Measurements from ENCODE around the gene CCDC154. TPM values are rescaled to one million over a fixed set of nuclear protein-coding genes. Genes with fewer than 3 reads are reported as not detected.

Gene CCDC154
- total RNA-seq, 4 donors from 2014 or later: 0.49 to 0.61 (median 0.52) TPM; not detected in 1

- peak; percentile 90 to 98 for DNase-seq (ENCODE audit: low spot score in 2 of 2)
- intact Hi-C loops (cut with DNase I; ENCODE audit: low total_unique reads): no loop called here
- TF ChIP-seq POLR2A (IDR thresholded peaks at IDR 0.05) (peak in 1 of 2 donors; percentile 67), CTCF (IDR thresholded peaks at IDR 0.05) (no peak)
- H3K4me3 ChIP-seq (ENCODE audit: low read depth, poor library complexity, severe bottlenecking): peak within 1 kb of the TSS; percentile 80
- 0% methylated on average over 23 to 47 of the region's 99 CpGs for WGBS, 2 donors
These were observed 30.6 kb upstream of the CCDC154 start, which contains the start of gene CLCN7 for GRCh38 chr16:1474796-1475551. Gene CLCN7 (minus strand): TSS chr16:1475028. CDS start chr16:1474974, 54 bp downstream.

- intact Hi-C loops (cut with DNase I; ENCODE audit: low total_unique reads): no loop called here
- TF ChIP-seq CTCF (IDR thresholded peaks at IDR 0.05): no peak
- TF ChIP-seq POLR2A (IDR thresholded peaks at IDR 0.05): no peak
- peak overlapping the region; percentile 80 for H3K4me3 ChIP-seq (ENCODE audit: low read depth, poor library complexity, severe bottlenecking)
- 13 to 17% methylated on average over 28 to 31 of the region's 57 CpGs for WGBS, 2 donors
- DNase-seq (ENCODE audit: low spot score in 2 of 2): no peak
These were observed 29.9 kb upstream of the CCDC154 start for GRCh38 chr16:1474082-1474795.

- DNase-seq (ENCODE audit: low spot score in 2 of 2): no peak
- TF ChIP-seq CTCF (IDR thresholded peaks at IDR 0.05) (no peak), POLR2A (IDR thresholded peaks at IDR 0.05) (no peak)
- WGBS, 2 donors: 73 to 76% methylated on average over 3 of the region's 3 CpGs
- no peak overlapping the region for H3K4me3 ChIP-seq (ENCODE audit: low read depth, poor library complexity, severe bottlenecking)
- intact Hi-C loops (cut with DNase I; ENCODE audit: low total_unique reads): no loop called here
These were observed 28.6 kb upstream of the CCDC154 start for GRCh38 chr16:1472974-1473373.

GRCh38 chr16:1471569-1472194 lies 27.3 kb upstream of the CCDC154 start:
- WGBS, 2 donors: 68 to 85% methylated on average over 26 of the region's 26 CpGs
- no peak overlapping the region for H3K4me3 ChIP-seq (ENCODE audit: low read depth, poor library complexity, severe bottlenecking)
- TF ChIP-seq POLR2A (IDR thresholded peaks at IDR 0.05) (no peak), CTCF (IDR thresholded peaks at IDR 0.05) (no peak)
- intact Hi-C loops (cut with DNase I; ENCODE audit: low total_unique reads): no loop called here
- no peak for DNase-seq (ENCODE audit: low spot score in 2 of 2)

GRCh38 chr16:1470481-1471251 lies 26.3 kb upstream of the CCDC154 start:
- no peak for DNase-seq (ENCODE audit: low spot score in 2 of 2)
- WGBS, 2 donors: 64 to 77% methylated on average over 14 of the region's 14 CpGs
- no peak overlapping the region for H3K4me3 ChIP-seq (ENCODE audit: low read depth, poor library complexity, severe bottlenecking)
- TF ChIP-seq CTCF (IDR thresholded peaks at IDR 0.05): no peak
- no peak for TF ChIP-seq POLR2A (IDR thresholded peaks at IDR 0.05)
- intact Hi-C loops (cut with DNase I; ENCODE audit: low total_unique reads): no loop called here
